PC-3 (cell line): Measurements from ENCODE around the gene AKNA.

ENCODE experiments used
- EZH2 ChIP-seq: fragments of 300-600 bp; sonication (generic); IDR thresholded peaks from one replicate; pipeline ENCODE4 v1.6.1; 2017; ENCODE audit warnings: antibody characterized with exemption, mild to moderate bottlenecking, low read length; ENCODE audit not compliant: unreplicated experiment
- TF ChIP-seq, protein P1 (sequence below): fragments of 300-600 bp; sonication (generic); conservative IDR thresholded peaks from 2 replicates; pipeline ENCODE4 v1.5.1; 2017; ENCODE audit warnings: antibody characterized with exemption, low read depth, mild to moderate bottlenecking, low read length

- TF ChIP-seq, protein P1, sequence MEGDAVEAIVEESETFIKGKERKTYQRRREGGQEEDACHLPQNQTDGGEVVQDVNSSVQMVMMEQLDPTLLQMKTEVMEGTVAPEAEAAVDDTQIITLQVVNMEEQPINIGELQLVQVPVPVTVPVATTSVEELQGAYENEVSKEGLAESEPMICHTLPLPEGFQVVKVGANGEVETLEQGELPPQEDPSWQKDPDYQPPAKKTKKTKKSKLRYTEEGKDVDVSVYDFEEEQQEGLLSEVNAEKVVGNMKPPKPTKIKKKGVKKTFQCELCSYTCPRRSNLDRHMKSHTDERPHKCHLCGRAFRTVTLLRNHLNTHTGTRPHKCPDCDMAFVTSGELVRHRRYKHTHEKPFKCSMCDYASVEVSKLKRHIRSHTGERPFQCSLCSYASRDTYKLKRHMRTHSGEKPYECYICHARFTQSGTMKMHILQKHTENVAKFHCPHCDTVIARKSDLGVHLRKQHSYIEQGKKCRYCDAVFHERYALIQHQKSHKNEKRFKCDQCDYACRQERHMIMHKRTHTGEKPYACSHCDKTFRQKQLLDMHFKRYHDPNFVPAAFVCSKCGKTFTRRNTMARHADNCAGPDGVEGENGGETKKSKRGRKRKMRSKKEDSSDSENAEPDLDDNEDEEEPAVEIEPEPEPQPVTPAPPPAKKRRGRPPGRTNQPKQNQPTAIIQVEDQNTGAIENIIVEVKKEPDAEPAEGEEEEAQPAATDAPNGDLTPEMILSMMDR: no peak
- TF ChIP-seq EZH2: no peak
Observed at GRCh38 chr9:114286146-114286679, 101.6 kb downstream of the AKNA start.
